ENCODE measurements around the gene KRT17. TPM values are rescaled to one million over a fixed set of nuclear protein-coding genes. Genes with fewer than 3 reads are reported as not detected.

Gene KRT17
- total RNA-seq = not detected

DNA sequence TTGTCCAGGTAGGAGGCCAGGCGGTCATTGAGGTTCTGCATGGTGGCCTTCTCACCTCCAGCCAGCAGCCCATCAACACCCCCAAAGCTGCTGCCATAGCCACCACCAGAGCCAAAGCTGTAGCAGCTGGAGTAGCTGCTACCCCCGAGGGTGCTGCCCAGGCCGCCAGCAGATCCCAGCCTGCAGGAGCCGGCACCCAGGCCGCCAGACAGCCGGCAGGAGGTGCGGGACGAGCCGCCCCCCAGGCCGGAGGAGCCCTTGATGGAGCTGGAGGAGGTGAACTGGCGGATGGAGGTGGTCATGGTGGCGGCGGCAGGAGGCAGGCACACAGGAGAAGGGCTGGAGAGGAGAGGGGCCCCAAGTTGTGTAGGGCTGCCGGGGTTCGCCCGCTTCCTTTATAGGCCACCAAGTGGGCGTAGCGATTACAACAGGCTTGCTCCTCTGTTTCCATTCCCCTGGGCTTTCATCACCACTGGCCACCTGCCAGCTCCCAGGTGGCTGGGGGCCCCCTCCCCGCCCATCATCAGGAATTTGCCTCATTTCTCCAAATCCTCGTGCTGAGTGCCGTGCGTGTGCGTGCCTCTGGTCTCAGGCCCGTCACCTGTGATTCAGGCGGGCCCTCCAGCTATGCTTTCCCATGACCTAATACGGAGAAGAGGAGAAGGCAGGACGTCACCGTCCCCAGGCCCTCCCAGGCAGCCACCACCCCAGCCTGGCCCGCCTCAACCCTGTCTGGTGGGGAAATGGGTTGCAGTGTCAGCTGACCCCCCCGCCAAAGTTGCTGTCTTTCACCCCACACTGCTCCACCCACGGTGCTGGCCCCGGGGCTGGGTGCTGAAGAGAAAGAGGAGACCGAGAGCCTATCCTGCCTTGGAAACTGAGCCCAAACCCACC is at the start of gene KRT17:
Gene KRT17, minus strand, starts transcription at position 368 of the 894 bp plus-strand sequence. Its CDS starts 66 bp downstream, at position 302.
- H3K27ac Mint-ChIP-seq = no peak within 1 kb of the TSS
- H3K9me3 Mint-ChIP-seq = no peaks in the 10 kb centered on the region
- no peaks in the 10 kb centered on the region for H3K27me3 Mint-ChIP-seq
- H3K36me3 Mint-ChIP-seq (ENCODE audit: low read depth) = no peaks in the 10 kb centered on the region
- no peaks in the 10 kb centered on the region for H3K4me1 Mint-ChIP-seq
- ChIA-PET CTCF (interaction anchor here (0.6 kb wide), 1 partner anchor 75 kb away, joined by 3 read pairs; no protein-coding TSS in a partner anchor), POLR2A (no interaction called here)
- H3K4me3 Mint-ChIP-seq = no peak within 1 kb of the TSS
- no peak for DNase-seq

DNA sequence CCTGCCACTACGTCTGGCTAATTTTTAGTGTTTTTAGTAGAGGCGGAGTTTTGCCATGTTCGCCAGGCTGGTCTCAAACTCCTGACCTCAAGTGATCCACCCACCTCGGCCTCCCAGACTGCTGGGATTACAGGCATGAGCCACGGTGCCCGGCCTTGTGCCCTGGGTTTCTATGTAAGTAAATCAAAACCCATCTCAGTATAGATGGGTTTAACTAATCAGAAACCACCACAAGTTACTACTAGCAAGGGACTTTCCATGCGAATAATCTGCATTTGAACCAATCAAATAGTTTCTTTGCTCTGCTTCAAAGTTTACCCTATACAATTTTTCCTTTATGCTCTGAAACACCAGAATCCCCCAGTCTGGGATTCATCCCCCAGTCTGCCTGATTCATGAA is 47.8 kb upstream of the KRT17 start:
- CTCF ChIA-PET = interaction anchor here (1.2 to 10.1 kb wide), 2 partner anchors 9 to 11 kb away, joined by 4 to 395 read pairs; partner anchors contain the start of gene EIF1
- Mint-ChIP-seq H3K4me1 (peaks cover 67% of the 10 kb centered on the region), H3K27ac (peak overlapping the region; percentile 59), H3K4me3 (no peak overlapping the region), H3K27me3 (no peaks in the 10 kb centered on the region), H3K9me3 (no peaks in the 10 kb centered on the region), H3K36me3 (ENCODE audit: low read depth) (peaks cover 12% of the 10 kb centered on the region)
- no peak for DNase-seq
- POLR2A ChIA-PET = interaction anchor here (2.4 kb wide), 1 partner anchor 17 kb away, joined by 26 read pairs; the partner anchor contains the start of gene EIF1

DNA sequence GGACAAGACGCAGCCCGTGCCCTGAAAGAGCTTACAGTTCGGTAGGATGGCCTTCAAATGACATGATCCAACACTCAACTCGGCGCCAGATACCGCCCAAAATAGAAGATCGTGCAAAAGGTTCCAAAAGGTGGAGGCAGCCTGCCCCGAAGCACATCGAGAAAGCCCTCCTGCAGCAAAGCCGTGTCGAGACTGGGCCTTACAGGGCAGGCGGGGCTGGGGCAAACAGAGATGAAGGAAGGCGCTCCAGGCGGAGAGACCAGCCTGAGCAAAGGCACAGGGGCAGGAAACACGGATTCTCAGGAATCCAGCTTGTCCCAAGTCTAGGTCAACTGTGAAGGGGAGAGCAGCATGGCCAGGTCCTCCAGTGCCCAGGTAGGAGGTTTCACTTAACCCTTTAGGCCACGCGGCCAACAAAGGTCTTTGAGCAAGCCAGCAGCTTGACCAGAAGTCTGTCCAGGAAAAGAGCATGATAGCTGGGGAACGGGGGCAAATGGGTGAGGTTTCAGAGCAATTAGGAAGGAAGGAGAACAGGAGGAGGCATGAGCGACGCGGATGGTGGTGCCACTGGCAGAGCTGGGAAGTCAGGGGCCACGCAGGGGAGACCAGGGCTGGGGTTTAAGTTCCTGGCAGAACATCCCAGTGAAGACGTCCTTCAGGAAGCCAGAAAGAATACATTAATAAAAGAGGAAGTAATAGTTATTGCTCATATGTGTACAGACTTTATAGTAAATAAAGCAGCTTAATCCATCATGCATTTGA is 43.1 kb upstream of the KRT17 start:
- DNase-seq = no peak
- POLR2A ChIA-PET = interaction anchor here (0.6 to 9.2 kb wide), 7 partner anchors 12 to 849 kb away, joined by 3 to 220 read pairs (median 6); partner anchors contain the start of gene EIF1
- Mint-ChIP-seq H3K4me1 (peaks cover 55% of the 10 kb centered on the region), H3K9me3 (no peaks in the 10 kb centered on the region), H3K27ac (peak overlapping the region; percentile 94), H3K4me3 (peak overlapping the region; percentile 75), H3K36me3 (ENCODE audit: low read depth) (peaks cover 3% of the 10 kb centered on the region), H3K27me3 (peaks cover 14% of the 10 kb centered on the region)
- CTCF ChIA-PET = interaction anchor here (0.9 to 10.1 kb wide), 5 partner anchors 9 to 116 kb away, joined by 3 to 395 read pairs (median 184); partner anchors contain the start of gene EIF1

DNA sequence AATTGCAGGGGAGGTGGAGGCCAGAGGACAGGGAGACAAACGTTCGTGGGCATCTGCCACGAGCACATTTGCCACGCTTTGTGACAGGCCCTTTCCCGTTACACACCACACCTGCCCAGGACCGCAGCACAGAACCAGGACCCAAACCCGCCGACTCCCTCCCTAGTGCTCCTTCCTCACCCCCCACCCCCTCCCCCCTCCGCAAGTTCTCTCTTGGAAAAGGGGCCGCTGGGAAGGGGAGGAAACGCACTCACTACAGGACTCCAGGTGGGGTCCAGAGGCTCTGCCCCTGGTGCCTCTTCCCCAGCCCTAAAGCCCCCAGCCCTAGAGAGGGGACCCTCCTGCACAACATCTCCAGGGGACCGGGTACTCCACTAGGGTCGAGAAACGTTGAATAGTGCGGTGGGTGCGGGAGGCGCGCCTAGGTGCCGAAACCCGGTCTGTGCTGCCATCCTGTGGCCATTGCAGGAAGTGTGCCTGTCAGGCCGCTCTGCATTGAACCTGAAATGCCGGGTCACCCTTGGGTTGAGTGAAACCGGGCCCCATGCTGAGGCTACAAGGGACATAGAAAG is 42.4 kb upstream of the KRT17 start:
- peaks cover 3% of the 10 kb centered on the region for H3K36me3 Mint-ChIP-seq (ENCODE audit: low read depth)
- peak overlapping the region; percentile 94 for H3K27ac Mint-ChIP-seq
- ChIA-PET CTCF (interaction anchor here (1.5 to 10.1 kb wide), 9 partner anchors 17 to 860 kb away, joined by 3 to 395 read pairs (median 7); partner anchors contain the start of gene EIF1), POLR2A (interaction anchor here (0.8 to 9.2 kb wide), 7 partner anchors 13 to 358 kb away, joined by 3 to 220 read pairs (median 7); partner anchors contain the start of gene EIF1)
- peak overlapping the region; percentile 75 for H3K4me3 Mint-ChIP-seq
- H3K27me3 Mint-ChIP-seq = peaks cover 14% of the 10 kb centered on the region
- DNase-seq = peak; percentile 90
- no peaks in the 10 kb centered on the region for H3K9me3 Mint-ChIP-seq
- peaks cover 51% of the 10 kb centered on the region for H3K4me1 Mint-ChIP-seq

DNA sequence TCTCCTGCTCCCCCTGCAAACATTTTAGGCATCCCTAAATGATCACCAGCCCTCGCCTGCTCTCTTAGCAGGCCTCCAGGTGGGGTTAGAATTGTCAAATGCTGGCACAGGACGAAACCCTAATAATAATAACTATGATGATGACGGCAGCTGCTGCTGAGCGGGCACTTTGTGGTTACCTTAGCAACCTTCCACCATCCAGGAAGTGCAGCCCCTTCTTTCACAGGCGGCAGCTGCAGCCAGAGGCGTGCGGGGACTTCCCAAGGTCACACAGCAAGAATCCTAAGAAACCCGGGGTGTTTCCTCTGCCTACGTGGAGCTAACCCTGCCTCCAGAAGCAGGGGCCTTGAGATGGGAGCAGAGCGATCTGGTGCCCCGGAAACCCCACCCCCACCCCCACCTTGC is 41.9 kb upstream of the KRT17 start:
- Mint-ChIP-seq H3K4me1 (peaks cover 49% of the 10 kb centered on the region), H3K27me3 (peaks cover 14% of the 10 kb centered on the region), H3K36me3 (ENCODE audit: low read depth) (peaks cover 1% of the 10 kb centered on the region), H3K4me3 (peak overlapping the region; percentile 75), H3K9me3 (no peaks in the 10 kb centered on the region), H3K27ac (peak overlapping the region; percentile 94)
- ChIA-PET POLR2A (interaction anchor here (0.8 to 9.2 kb wide), 11 partner anchors 13 to 1019 kb away, joined by 3 to 220 read pairs (median 6); partner anchors contain the start of genes EIF1 and SMARCE1), CTCF (interaction anchor here (0.6 to 10.1 kb wide), 18 partner anchors 17 to 860 kb away, joined by 3 to 395 read pairs (median 3); partner anchors contain the start of genes EIF1 and KRTAP16-1)
- DNase-seq = peak; percentile 68

DNA sequence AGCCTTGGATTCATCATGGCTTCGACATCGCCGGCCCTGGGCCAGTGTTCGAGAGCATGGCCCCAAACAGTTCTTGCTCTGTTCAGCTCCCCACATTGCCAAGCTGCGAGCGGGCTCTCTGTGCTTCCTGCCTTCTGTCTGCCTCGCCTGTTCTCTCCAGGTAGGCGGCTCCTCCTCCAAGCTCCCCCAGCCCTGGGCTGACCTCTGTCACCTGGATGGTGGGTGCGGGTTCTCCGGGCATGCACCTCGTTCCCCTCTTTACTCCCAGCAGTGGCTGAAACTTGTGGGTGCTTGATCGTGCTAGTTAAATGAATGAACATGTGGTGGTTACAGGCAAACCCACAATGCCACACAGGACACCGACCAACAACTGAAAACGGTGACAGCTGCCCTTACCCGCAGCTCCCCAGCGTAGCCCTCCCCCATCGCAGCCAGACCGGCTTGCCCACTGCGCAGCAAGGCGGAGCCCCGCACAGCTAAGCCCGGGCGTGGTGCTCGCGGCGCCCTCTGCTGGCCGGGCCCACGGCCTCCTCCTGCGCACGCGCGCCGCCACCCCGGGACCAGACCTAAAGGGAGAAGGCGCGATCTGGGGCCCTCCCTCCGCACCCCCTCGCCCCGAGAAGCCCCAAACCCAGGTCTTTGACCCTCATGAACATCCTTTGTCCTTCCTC is 41.3 kb upstream of the KRT17 start:
- H3K36me3 Mint-ChIP-seq (ENCODE audit: low read depth) = no peaks in the 10 kb centered on the region
- no peaks in the 10 kb centered on the region for H3K9me3 Mint-ChIP-seq
- peaks cover 14% of the 10 kb centered on the region for H3K27me3 Mint-ChIP-seq
- peak overlapping the region; percentile 75 for H3K4me3 Mint-ChIP-seq
- peak; percentile 91 for DNase-seq
- POLR2A ChIA-PET = interaction anchor here (0.6 to 9.2 kb wide), 12 partner anchors 12 to 1111 kb away, joined by 3 to 220 read pairs (median 6); partner anchors contain the start of genes EIF1 and SMARCE1
- CTCF ChIA-PET = interaction anchor here (0.6 to 10.1 kb wide), 20 partner anchors 17 to 859 kb away, joined by 3 to 395 read pairs (median 3); partner anchors contain the start of genes EIF1 and KRTAP16-1
- H3K27ac Mint-ChIP-seq = peak overlapping the region; percentile 94
- peaks cover 47% of the 10 kb centered on the region for H3K4me1 Mint-ChIP-seq

DNA sequence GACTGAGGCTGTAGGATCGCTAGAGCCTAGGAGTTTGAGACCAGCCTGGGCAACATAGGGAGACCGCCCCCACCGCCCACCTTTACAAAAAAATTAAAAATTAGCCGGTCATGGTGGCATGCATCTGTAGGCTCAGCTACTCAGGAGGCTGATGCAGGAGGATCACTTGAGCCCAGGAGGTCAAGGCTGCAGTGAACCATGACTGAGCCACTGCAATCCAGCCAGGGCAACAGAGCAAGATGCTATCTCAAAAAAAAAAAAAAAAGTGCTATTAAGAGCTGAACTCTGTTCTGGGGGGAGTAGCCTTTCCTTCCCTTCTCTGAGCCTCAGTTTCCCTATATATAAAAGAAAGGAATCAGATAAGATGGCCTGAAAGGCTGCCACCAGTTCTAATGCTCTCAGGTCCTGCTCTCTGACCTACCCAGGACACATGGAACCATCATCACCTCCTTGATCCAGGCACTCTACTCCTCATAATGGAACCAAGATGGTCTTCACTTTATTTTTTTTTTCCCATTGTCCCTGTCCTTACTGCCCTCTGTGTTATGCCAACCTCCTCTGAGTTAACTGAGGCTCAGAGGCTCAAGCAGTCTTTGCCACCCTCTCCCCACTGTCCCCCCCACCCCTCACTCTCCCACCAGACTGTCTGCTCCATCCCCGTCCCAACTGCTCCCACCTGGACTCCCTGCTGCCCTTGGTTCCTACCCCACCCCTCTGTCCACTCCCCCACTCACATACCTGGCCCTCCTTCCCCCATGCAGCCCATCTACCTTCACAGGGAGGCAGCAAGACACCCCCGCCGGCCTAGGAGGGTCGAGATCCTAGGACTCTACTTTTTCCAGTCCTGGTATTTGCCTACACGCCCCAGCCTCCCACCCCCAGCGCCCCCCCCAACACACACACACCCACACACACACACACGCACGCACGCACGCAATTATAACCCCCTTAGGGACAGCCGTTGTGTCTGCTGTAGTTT is 40.5 kb upstream of the KRT17 start:
- no peak for DNase-seq
- Mint-ChIP-seq H3K4me1 (peaks cover 40% of the 10 kb centered on the region), H3K9me3 (no peaks in the 10 kb centered on the region), H3K4me3 (peak overlapping the region; percentile 75), H3K27ac (peak overlapping the region; percentile 94), H3K36me3 (ENCODE audit: low read depth) (no peaks in the 10 kb centered on the region), H3K27me3 (peaks cover 14% of the 10 kb centered on the region)
- POLR2A ChIA-PET = interaction anchor here (0.6 to 9.2 kb wide), 13 partner anchors 11 to 1111 kb away, joined by 3 to 220 read pairs (median 6); partner anchors contain the start of genes EIF1 and SMARCE1
- CTCF ChIA-PET = interaction anchor here (0.9 to 10.1 kb wide), 20 partner anchors 8 to 858 kb away, joined by 3 to 395 read pairs (median 4); partner anchors contain the start of genes EIF1 and KRTAP16-1

DNA sequence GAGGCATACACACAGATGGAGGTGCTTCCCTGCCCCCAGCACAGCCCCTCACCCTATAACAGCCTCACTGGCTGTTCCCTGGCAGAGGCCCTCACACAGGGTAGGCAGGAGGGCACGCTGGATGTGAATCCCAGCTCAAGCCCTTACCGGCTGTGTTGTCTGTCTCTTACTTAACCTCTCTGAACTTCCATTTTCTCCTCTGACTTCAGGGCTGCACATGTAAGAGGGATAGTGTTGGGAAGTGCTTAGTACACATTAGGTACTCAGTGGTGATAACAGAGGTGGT is 39.7 kb upstream of the KRT17 start:
- CTCF ChIA-PET = interaction anchor here (1.0 to 10.1 kb wide), 7 partner anchors 9 to 808 kb away, joined by 4 to 395 read pairs (median 18); partner anchors contain the start of gene EIF1
- no peak for DNase-seq
- POLR2A ChIA-PET = interaction anchor here (1.2 to 9.2 kb wide), 4 partner anchors 14 to 25 kb away, joined by 3 to 220 read pairs (median 4); partner anchors contain the start of gene EIF1
- Mint-ChIP-seq H3K27ac (no peak overlapping the region), H3K4me1 (peaks cover 34% of the 10 kb centered on the region), H3K36me3 (ENCODE audit: low read depth) (no peaks in the 10 kb centered on the region), H3K27me3 (peaks cover 14% of the 10 kb centered on the region), H3K9me3 (no peaks in the 10 kb centered on the region), H3K4me3 (no peak overlapping the region)

DNA sequence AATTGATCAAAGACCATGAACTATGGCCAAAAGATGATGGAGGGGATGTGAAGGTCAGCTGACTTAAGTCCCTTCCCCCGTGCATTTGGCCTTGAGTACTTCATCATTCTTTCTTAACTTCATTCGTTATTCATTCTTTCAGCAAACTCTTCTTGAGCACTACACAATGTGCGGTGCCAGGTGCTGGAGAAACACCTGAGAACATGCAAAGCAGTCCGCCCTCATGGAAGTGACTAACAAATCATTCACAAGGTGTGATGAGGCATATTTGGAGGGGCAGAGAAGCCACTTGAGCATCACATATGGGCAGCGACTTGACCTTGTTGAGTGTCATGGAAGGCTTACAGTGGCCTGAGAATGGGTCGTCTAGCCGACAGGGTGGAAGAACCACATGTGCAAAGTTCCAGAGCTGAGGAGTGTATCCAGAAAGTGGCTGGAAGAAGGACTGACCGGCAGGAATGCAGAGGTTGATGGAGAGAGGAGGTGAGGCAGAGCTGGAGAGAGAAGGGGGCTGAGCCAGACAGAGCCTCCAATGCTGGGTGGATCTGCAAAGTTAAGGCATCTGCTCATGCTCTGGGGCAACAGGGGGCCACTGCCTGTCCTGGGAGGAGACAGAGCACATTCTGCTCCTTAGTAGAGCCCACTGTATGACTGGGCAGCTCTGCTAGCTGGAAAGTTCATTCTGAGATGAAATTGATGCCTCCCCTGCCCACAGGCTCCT is 39.2 kb upstream of the KRT17 start:
- Mint-ChIP-seq H3K27me3 (peaks cover 14% of the 10 kb centered on the region), H3K9me3 (no peaks in the 10 kb centered on the region), H3K4me3 (no peak overlapping the region), H3K4me1 (peaks cover 31% of the 10 kb centered on the region), H3K36me3 (ENCODE audit: low read depth) (no peaks in the 10 kb centered on the region), H3K27ac (no peak overlapping the region)
- CTCF ChIA-PET = interaction anchor here (0.7 to 10.1 kb wide), 24 partner anchors 9 to 1246 kb away, joined by 3 to 395 read pairs (median 4); partner anchors contain the start of genes EIF1 and TOP2A
- POLR2A ChIA-PET = interaction anchor here (1.2 to 9.2 kb wide), 5 partner anchors 14 to 26 kb away, joined by 3 to 220 read pairs (median 4); partner anchors contain the start of gene EIF1
- DNase-seq = no peak

DNA sequence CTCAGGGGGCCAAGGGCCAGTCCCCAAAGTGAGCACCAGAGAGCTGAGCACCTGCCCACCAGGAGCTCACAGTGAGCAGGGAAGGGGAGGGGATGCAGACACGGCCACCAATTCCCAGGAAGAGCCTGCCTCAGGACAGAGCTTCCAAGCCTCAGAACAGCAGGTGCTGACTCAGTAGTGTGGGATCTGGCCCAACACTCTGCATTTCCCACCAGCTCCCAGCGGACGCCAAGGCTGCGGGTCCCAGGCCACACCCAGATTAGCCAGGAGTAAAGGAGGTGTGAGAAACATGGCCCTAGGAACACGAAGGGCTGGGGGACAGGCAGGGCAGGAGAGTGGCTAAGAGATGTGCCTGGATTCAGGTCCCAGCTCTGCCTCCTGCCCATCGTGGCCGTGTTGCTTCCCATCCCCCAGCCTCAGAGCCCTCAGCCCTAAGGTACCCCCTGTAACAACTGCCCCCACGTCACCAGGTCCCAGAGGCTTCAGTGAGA is 35.9 kb upstream of the KRT17 start:
- H3K9me3 Mint-ChIP-seq = no peaks in the 10 kb centered on the region
- DNase-seq = no peak
- no peak overlapping the region for H3K27ac Mint-ChIP-seq
- H3K4me3 Mint-ChIP-seq = no peak overlapping the region
- peaks cover 11% of the 10 kb centered on the region for H3K27me3 Mint-ChIP-seq
- no peaks in the 10 kb centered on the region for H3K36me3 Mint-ChIP-seq (ENCODE audit: low read depth)
- ChIA-PET CTCF (interaction anchor here (0.9 to 9.6 kb wide), 4 partner anchors 11 to 109 kb away, joined by 3 to 330 read pairs (median 94); no protein-coding TSS in a partner anchor), POLR2A (interaction anchor here (2.2 kb wide), 1 partner anchor 29 kb away, joined by 6 read pairs; the partner anchor contains the start of gene EIF1)
- H3K4me1 Mint-ChIP-seq = peaks cover 3% of the 10 kb centered on the region
